HG02885 (cell line): ENCODE data around the gene TMCO4.

Experiments
- ATAC-seq: cut with Tn5 transposase; IDR thresholded peaks from one replicate; pipeline ENCODE4 v1.9.1; 2021; ENCODE audit warnings: mild to moderate bottlenecking; ENCODE audit not compliant: unreplicated experiment, poor library complexity

Gene TMCO4

DNA sequence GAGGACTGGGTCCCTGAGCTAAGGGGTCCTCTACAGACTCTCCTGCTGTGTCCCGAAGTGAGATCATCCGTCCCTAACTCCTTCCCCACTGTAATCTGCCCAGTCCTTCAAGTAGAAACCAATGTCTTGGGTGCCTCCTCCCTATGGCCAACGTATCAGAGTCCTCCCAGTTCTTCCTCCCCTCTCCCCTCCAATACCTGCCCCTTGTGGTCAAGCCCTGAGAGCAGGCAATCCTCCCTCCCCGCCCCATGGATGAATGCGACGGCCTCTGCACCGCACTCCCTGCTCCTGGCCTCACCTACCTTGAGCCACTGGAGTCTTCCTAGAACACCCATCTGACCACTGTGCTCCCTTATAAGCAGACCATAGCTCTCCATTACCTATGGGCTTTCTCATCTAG, 103.9 kb downstream of the TMCO4 start:
- no peak for ATAC-seq

DNA sequence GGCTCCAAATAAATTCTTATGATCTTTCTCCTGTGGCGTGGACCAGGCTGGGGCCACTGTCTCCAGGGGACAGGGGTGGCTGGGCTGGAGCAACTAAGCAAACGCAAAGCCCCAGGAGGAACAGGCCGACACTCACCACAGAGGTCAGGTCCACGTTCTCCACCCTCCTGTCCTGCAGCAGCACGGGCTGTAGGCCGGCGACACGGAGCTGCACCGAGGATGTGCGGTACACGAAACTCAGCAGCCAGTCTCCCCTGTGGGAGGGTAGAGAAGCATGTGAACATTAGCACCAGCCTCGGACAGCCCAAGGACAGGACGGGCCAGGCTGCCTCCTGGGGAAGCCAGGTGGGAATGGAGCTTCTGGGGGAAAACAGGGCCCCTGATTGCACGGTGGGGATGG, 105.4 kb downstream of the TMCO4 start:
- ATAC-seq, result no peak

DNA sequence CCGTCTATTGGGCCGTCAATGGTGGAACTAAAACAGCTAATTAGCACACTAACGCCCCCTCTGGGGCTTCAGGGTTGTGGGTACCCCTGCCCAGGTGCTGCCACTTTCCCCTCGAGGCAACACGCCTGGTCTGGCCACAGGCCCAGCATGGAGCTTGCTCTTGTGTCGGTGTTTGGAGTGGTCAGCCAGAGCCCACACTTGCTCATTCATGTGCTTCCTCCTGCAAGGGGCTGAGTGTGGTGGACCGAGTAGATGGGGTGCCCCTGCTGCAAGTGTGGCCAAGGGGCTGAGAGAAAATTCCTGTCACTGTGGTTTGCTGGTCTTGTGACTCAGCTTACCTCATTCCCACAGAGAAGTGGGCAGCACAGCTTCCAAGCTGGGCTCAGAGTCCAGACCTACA, 109.4 kb downstream of the TMCO4 start:
- ATAC-seq, result no peak

DNA sequence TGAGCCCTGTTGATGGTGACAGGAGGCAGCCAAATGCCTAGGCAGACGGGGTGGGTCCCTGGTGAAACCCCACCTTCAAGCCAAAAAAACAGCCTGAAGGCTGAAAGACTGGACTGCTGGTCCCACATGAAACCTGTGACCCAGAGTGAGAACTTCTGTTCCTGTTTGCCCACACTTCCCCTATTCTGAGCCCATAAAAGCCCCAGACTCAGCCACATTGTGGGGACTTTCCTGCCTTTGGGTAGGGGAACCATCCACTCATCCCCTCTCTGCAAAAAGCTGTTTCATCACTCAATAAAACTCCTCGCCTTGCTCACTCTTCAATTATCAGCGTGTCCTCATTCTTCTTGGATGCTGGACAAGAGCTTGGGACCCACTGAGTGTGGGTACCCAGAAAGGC, 109.9 kb downstream of the TMCO4 start:
- ATAC-seq, result no peak

DNA sequence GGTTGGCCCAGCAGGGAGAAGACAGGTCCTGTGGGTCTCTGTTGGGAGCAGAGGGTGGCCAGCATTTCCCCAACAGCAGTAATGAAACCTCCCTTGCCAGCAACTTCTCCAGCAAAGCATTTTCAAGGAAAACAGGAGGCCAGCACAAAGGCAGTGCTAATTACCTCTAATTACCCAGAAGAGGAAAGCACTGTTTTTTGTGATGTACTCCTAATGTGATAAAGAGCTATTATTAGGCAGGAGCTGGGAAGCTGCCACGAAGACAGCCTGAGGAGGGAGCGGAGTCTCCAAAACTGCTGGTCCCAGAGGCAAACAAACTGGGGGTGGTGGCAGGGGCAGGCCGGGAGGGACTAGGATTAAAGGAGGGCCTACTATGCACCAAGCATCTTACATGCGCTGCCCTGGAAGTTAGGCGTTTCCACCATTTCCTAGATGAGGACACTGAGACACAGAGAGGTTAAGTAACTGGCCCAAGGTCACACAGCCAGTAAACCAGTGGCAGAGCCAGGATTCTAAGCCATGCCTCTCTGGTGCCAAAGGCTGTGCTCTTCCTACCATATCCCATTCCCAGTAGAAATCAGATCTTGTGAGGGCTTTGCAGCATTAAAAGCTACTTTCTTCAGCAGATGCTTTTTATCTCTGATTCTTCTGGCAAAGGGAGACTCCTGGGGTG, 110.5 kb downstream of the TMCO4 start:
- no peak for ATAC-seq

DNA sequence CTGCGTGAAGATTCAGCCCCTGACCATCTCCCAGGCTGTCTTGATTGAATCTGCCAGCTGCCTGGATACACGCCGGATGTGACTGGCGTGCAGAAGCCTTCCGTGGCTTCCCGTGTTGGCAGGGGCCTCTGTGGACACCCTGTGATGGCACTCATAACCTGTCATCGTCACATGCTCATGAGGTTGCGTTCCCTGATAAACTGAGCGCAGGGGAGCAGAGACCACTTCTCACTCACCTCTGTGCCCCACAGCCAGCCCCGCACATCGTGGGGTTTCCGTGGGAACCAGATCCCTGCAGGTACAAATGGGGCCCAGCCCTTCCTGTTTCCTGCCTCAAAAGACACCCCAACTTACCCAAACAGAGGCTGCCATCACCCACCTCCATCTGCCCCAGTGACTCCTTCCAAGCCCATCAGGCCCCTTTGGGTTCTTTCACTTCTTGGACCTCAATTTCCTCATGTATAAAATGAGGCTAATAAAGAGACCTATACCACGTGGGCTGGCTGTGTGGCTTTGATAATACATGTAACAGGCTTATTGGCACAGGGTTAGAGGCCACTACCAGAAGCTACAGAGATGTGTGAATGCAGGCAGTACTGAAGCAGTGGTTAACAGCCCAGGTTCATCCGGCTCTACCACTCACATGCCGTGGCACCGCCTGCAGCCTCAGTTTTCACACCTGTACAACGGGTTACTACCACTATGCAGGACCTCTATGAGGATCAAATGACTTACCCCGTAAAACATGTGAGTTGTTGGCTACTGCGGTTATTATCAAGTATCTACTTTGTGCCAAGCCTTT, 111.5 kb downstream of the TMCO4 start:
- no peak for ATAC-seq

DNA sequence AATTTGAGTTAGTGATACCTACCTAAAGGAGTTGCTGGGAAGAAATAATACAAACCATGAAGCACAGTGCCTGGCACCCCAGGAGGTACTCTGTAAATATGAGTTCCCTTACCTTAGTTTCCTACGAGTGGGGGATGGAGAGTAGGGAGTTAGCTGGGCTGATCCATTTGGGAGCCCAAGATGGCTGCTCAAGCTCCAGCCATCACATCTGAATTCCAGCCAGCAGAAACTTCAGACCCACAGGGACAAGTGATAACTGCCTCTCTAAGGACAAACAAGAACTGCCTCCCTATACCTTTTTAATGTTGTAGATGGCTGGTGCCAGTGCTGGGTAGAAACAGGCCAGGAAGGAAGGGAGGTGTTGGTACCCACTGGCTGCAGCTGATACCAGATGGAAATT, 112.3 kb downstream of the TMCO4 start:
- ATAC-seq, result no peak

DNA sequence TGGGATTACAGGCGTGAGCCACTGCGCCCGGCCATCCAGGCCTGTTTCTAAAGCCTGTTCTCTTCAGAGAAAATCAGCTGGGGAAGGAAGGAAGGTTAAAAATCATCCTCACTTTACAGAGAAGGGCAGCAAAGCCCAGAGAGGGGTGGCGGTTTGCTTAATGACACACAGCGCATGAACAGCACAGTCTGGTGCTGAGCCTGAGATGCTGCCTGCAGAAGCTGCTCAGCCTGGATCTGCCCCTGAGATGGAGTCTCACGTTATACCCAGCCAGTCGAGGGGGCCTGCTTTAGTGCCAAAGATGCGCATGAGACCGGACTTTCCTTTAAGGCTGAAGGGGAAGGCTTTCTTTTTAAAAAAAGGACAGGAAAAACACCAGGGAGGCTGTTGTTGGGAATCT, 113.7 kb downstream of the TMCO4 start:
- ATAC-seq, result no peak

DNA sequence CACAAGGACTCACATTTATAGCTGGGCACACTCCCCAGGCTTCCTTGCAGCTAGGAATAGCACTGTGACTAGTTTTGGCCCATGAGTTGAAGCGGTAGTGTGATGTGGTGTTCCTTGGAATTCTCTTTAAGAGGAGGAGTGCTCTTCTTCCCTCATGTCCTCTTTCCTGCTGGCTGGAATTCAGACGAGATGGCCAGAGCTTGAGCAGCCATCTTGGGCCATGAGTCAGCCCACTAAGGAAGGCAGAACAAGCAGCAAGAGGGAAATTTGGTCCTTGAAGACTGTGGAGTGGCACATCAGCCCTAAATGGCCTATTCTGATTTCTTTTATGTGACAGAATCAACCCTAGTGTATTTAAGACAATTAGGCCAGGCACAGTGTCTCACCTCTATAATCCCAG, 115.0 kb downstream of the TMCO4 start:
- no peak for ATAC-seq

DNA sequence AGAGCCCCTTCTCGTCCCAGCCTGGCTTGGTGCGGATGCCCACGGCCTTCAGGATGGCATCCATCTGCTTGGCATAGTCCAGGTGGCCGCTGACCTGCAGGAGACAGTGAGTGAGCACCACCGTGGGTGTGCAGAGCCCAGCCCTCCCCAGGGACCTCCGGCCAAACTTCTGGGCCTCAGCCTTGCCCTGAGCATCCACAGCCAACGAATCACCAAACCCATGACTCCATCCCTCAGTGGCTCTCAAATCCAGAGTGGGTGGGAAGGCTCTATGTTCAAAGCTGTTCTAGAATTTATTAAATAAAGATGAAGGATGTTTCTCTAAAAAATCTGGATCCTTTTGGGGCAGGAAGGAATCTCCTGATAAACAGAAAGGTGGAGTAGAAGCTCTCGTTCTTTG, 116.4 kb downstream of the TMCO4 start:
- ATAC-seq, result no peak

DNA sequence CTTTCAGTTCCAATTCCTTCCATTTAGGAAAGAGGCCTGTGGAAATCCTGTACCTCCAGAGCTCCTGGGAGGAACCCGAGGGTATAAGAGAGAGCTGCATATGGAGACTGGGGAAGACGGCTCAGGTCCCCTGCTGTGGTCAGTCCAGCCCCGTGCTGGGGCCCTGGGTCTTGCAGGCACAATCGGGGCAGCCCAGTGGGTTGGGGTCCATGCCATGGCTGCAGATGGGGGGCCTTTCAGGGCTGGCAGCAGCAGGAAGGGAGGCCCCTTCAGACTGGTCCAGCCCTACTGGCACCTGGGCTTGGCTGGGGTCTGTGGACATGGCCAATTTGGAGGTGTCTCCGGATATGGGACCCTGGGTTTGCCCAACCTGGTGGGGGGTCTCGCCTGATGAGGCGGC, 116.8 kb downstream of the TMCO4 start:
- no peak for ATAC-seq

DNA sequence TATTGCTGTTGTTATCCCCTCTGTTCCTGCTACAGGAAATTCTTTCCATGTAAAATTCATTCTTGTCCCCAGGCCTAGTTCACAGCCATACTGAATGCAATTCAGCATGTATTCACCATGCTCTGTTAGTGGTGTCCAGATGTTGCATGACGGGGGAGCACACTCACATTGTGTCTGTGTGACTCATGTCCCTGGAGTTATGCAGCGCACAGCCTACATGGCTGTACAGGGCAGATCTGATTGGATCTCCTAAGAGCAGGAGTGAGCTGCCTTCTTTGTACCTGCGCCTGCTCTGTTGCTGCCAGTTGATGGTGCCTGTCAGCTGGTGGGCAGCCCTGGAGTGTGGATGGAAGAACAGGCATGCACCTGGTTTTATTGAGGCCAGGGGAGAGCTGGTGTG, 117.5 kb downstream of the TMCO4 start:
- ATAC-seq, result no peak

DNA sequence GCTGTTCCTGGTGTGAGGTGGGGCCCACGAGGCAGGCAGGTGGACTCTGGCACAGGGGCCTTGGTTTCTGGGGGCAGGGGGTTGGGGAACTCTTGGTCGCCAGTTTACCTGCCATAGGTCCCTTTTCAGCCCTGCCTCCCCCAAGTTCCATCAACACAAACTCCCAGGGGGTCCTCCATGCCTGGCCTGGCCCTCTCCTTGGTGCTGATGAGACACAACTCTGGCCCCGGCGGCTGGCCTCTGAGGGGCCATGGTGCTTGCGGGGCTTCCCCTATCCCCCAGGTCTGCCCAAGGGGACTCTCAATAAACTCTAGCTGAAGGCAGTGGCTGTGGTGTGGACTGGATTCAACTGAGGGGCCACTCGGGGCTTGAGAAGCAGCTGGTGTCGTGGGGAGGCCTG, 119.1 kb downstream of the TMCO4 start:
- no peak for ATAC-seq

DNA sequence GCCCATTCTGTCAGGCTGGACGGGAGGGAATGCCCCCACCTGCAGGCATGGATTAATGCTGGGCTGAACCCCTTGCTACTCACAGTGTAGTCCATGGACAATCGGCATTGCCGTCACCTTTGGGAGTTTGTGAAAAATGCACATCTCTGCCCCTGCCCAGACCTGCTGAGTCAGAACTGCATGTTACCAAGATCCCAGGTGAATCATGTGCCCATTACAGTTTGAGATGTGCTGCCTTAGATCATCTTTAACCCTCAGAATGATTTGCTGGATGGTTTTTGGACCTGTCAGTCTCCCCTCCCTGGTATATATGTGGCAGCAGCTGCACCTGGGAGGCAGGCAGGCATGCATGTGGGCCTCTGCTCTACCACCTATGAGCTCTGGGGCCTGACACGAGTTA, 120.0 kb downstream of the TMCO4 start:
- ATAC-seq, result no peak

DNA sequence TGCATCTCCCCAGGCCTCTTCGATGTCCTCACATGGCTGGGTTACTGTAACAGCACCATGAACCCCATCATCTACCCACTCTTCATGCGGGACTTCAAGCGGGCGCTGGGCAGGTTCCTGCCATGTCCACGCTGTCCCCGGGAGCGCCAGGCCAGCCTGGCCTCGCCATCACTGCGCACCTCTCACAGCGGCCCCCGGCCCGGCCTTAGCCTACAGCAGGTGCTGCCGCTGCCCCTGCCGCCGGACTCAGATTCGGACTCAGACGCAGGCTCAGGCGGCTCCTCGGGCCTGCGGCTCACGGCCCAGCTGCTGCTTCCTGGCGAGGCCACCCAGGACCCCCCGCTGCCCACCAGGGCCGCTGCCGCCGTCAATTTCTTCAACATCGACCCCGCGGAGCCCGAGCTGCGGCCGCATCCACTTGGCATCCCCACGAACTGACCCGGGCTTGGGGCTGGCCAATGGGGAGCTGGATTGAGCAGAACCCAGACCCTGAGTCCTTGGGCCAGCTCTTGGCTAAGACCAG, 120.7 kb downstream of the TMCO4 start:
- ATAC-seq, result no peak

DNA sequence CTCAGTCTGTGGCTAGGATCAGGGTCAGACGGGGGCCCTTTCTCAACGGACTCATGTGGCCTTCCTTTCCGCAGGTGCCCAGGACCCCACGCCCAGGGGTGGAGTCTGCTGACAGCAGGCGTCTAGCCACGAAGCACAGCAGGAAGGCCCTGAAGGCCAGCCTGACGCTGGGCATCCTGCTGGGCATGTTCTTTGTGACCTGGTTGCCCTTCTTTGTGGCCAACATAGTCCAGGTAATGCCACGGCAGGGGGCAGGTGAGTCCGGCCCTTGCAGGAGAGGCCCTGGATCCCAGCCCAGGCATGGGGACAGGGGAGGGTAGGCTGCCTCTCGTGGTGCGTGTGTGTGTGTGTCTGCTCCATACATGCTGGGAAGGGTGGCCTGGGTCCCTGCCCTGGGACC, 121.2 kb downstream of the TMCO4 start:
- no peak for ATAC-seq

DNA sequence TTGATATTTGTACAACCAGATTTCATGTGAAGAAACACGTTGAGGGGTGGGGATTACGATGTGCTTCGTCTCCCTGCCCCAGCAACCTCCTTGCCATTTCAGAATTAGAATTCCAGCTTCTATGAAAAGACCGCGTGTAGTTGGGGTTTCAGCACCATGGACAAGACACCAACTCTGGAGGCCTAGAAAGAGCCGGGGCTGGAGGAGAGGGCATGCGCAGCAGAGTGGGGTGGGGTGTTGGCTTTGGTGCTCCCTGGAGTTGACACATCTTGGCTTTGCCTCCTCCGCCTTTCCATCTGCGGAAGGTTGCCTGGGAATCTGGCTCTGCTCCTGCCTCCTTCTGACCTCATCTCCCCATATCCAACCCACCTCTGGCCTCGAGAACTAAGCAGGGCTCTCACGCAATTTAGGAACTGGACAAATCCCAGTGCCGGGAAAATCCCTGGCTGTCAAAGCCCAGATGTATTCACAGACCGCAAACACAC, 123.2 kb downstream of the TMCO4 start:
- ATAC-seq, result no peak

DNA sequence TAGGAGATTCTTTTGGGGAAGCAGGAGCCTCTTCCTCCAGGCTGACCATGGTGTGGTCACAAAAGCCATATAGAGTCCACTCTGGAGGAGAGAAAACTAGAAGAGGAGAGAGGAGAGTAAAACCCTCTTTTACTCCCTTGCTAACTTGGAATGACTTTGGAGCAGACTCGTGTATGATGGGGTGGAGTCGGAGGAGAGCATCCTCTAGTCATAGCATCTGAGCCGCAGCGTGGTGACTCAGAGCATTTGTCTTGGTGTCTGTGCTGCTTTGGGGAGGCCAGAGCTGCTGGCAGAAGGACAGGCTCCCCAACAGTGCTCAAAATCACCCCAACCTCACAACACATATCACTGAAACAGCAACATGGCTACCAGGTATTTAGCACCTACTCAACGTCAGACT, 123.9 kb downstream of the TMCO4 start:
- no peak for ATAC-seq

DNA sequence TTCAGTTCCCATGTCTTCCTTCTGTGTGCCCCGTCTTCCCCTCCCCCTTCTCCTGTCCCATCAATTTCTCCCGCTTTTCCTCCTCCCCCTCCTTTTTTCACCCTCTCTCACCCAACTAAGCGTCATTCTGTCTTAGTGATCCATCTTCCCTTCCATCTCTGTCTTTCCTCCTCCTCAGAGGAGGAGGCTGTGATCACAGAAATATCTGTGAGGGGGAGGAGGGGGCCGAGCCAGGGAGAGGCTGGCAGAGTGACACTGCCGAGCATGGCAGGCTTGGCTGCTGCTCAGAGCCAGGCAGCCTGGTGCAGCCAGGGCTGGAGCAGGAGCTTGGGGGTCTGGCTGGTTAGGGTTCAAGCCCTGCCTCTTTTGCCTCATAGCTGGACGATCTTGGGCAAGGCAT, 127.5 kb downstream of the TMCO4 start:
- ATAC-seq, result no peak

DNA sequence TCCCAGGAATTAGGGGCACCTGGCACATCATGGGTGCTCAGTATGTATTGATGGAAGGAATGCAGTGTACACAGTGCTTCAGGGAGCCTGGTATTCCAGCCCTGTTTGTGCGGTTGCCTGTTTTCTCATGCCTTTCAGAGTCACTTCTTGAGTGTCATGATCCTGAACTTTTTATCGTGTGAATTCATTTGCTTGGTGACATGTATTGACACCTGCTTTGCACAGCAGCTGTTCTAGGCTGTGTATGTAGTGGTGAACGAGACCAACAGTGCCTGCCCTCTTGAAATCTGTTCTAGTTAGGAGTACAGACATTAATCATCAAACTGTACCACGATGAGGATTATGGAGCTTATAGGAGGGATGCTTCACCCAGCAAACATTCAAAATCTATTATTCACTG, 128.9 kb downstream of the TMCO4 start:
- no peak for ATAC-seq

DNA sequence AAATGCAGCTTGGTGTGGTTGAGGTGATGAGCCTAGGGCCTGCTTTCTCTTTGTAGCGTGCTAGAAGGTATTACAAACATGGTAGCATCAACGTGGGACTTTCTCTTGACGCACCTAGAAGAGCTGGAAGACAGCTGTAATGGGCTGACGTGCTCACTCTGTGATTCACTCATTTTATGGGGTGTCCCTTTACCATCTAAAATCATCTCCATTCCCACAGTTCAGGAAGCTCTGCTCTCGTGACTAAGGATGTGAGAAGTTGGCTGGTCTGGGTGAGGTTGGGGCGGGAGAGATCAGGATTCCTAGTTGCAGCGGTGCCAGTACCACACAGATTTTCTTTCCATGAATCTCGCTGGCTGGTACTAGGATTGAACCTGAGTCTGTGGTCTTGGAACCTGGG, 130.8 kb downstream of the TMCO4 start:
- no peak for ATAC-seq
